ENCODE results near the gene NCOA7.
"Not testable (repeated sequence)": the region's sequence is repeated elsewhere in the genome, so short reads cannot be mapped to it uniquely, and the experiment has no call there.

Gene NCOA7

DNA sequence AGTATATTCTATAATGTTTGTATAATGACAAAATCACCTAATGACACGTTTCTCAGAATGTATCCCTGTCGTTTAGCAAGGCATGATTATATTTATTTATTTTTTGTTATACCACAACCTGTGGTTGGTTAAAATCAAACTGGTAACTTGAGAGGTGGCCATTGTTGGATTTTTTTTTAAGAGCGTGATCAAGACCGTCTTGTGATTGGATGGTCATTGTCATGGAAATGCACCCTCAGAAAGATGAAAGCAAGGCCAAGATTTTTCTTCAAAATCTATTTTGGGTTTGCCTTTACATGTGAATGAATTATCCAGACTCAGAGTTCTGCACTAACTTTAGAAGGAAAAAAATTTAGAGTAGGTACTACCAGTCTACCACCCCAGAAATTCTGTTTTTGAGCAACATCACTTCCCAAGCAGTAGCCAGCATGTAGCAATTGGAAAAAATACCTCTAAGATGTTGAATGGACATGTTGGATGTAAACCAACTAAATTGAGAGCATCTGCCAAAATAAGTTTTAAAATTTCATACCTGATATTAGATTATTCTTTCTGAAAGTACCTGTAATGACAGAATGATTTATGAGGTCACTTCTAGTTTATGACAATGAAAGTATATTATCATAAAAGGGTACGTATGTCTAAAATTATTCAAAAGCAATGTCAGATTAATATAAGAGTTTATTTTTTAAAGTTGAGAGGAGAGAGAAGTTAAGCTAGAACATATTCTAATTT, 50.8 kb downstream of the NCOA7 start:
- DNase-seq (ENCODE audit: low read depth), result no peak

DNA sequence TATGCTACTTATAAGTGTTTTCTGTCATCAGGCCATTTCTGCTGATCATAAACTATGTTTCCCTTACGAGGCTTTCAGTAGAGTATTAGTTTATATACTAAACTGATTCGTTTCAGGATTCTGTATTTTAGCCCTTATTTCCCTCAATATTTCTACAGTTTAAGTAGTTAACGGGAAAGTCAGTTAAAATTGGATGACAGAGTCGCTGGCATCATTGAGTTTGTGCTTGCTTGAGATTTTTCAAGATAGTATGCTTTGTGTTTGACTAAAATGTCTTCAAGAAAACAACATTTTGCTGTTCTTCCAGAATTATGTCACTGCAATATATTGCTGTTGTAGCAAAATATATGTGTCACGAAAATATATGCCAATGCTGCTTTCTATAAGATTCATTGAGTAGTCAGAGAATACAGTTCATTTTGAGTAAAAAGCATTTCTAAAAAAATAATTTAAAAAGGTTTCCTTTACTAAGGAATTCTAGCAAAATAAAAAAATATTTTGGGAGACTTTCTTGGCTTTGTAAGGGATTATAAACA, 51.4 kb downstream of the NCOA7 start:
- no peak for DNase-seq (ENCODE audit: low read depth)

DNA sequence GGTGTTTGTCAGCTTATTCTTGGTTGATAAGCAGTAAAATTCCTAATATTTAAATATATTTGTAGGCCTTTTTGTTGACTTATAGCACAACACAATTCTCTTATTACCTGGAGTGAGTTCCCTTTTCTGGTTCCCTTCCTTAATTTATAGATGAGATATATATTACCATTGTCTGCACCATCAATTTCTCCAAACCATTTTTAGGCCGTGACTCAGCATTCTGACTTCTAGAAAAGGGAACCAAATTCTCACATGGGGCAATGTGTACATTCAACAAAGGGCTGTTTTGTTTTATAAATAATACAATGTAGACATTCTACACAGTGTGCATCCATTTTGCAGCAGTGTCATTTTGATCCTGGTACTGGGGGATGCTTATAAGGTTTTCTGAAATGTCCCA, 52.8 kb downstream of the NCOA7 start:
- DNase-seq (ENCODE audit: low read depth), result no peak

DNA sequence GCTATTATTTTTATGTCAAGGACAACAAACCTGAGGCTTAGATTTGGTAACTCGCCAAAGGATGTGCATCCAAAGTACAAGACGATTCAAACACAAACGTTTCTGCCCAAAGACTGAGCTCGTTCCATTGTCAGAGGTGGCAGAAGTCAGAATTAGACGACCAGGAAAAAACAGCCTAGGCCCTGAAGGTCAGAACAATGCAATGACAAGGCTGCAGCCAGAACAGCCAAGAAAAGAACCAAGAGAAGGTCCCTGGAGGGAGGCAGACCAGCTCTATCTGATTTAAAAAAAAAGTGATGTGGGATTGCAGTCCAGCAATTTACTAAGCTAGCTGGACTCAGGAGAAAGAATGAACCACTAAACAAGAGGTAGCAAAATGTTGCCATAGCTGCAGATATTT, 54.2 kb downstream of the NCOA7 start:
- DNase-seq (ENCODE audit: low read depth), result no peak

DNA sequence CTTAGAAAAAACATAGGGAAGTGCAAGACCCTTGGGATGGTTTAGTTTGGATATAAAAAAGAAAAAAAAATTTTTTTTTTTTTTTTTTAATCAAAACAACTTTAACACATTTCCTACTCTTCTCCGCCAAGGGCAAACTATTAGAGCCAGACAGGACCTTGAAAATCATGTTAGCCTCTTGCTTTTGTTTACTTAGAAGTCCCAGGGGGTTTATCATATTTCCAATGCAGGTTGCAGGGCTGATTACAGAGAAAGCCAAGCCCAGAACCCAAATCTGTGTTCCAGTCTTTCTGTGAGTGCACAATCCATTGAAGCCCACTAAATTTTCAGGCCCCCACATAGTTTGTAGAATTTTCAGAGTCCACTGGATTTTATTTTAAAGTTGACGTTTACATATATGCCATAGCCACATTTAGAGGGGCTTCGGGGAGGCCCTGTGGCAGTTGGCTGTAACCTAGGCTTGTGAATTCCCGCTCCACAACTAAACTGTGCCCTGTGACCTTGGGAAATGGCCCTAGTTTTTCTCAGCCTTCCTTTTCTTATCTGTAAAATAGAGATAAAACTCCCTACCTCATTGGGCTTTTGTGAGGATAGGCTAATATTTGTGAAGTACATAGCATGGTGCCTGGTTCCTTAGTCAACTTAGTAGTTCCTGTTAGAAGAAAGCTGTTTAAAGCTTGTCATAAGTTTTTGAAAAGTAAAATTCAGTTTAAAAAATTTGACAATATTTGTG, 55.7 kb downstream of the NCOA7 start:
- DNase-seq (ENCODE audit: low read depth), result no peak

DNA sequence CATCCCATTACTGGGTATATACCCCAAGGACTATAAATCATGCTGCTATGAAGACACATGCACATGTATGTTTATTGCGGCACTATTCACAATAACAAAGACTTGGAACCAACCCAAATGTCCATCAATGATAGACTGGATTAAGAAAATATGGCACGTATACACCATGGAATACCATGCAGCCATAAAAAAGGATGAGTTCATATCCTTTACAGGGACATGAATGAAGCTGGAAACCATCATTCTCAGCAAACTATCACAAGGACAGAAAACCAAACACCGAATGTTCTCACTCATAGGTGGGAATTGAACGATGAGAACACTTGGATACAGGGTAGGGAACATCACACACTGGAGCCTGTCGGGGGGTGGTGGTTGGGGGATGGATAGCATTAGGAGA, 57.5 kb downstream of the NCOA7 start:
- not testable (repeated sequence) for DNase-seq (ENCODE audit: low read depth)

DNA sequence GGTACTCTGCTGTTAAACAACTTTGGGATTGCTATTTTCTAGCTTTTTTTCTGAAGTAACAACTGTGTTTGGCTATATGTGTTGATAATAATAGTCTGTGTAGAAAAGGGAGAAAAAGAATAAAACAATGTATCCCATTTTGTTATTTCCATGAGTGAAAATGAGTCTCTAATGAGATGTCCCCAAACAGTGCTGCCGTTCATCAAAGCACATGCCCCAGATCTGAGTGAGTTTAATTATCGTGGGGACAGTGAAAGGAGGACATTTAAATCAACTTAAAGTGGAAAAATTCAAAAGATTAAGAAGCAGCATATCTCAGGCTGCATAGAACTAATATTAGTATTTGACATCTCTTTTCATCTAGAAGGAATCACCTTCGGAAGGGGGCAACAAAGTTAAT, 59.6 kb downstream of the NCOA7 start:
- DNase-seq (ENCODE audit: low read depth), result no peak

DNA sequence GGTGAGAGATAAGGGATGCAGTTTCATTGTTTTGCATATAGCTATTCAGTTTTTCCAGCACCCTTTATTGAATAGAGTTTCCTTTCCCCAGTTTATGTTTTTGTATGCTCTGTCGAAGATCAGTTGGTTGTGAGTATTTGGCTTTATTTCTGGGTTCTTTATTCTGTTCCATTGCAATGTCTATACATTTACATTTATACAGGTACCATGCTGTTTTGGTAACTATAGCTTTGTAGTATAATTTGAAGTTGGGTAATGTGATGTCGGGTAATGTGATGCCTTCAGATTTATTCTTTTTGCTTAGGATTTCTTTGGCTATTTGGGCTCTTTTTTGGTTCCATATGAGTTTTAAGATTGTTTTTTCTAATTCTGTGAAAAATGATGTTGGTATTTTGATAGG, 61.8 kb downstream of the NCOA7 start:
- DNase-seq (ENCODE audit: low read depth), result no peak

DNA sequence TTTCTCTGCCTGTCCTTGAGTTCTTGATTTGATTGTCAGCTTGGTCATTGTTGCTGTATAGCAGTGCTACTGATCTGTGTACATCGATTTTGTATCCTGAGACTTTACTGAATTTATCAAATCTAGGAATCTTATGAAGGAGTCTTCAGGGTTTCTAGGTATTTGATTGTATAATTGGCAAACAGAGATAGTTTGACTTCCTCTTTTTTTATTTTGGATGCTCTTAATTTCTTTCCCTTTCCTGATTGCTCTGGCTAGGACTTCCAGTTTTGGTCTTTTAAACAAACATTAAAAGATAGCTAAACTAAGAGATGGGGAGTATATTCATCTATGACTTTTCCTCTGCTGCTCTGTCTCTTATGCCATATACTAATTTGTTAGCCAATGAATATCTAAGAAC, 62.4 kb downstream of the NCOA7 start:
- DNase-seq (ENCODE audit: low read depth), result no peak

DNA sequence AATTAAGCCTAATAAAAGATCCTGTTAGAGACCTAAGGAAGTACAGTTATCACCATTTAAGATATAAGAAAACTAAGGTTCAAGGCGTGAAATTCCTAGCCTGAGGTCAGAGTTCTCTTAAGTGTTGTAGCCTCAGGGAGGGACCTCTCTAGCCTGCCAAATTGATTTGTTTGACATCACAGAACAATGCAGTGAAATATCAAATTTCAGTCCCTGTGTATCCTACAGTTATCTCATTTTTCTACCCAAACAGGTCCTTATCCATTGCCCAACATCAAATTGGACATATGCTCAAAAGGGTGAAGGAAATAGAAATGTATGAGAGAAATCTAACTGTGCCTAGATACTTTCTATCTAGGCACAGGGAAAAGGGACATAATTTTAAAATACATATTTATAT, 63.0 kb downstream of the NCOA7 start:
- DNase-seq (ENCODE audit: low read depth), result no peak

DNA sequence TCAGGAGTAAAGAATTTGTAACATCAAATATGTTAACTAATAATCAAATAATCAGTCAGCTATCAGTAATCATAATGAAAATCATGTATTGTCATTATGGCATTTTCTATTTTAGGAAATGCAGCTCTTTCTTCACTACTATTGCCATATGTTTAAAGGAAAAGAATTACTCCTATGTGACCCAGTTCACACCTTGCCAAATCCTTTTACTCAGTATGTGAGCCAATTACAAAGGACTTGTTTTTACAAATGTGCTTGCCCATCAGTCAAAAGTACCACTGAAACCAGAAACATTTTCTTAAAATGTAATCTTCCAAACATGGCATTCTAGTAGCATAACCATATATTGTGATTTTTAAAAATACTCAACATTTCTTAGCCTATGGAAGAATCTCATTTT, 63.6 kb downstream of the NCOA7 start:
- DNase-seq (ENCODE audit: low read depth), result no peak

DNA sequence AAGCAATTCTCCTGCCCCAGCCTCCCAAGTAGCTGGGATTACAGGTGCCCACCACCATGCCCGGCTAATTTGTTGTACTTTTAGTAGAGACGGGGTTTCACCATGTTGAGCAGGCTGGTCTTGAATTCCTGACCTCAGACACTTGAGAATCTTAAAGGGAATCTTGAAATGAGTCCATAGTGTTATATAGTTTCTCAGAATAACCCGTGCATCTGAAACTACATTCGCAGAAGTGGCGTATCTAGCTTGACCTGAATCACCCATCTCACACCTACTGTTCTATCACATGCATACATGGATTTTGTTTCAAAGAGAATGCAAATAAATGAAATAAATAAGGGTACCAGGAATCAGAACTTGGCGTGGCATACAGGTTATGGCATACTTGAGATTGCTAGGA, 65.0 kb downstream of the NCOA7 start:
- DNase-seq (ENCODE audit: low read depth), result no peak

DNA sequence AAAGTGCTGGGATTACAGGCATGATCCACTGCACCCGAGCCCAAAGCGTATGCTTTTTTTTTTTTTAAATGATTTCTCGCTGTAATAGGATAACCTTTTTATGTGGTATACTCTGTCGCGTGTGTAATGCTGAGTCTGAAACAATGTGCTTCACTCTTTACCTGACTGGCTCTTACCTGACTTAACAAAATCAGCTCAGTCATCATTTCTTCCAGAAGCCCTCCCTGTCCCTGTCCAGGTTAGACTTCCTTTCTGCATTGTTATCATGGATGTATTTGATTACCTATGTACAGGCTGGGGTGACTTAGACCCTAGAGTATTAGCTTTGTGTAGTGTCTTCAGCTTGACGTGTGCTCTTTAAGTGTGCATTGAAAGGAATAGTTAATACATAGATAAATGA, 67.1 kb downstream of the NCOA7 start:
- DNase-seq (ENCODE audit: low read depth), result no peak

DNA sequence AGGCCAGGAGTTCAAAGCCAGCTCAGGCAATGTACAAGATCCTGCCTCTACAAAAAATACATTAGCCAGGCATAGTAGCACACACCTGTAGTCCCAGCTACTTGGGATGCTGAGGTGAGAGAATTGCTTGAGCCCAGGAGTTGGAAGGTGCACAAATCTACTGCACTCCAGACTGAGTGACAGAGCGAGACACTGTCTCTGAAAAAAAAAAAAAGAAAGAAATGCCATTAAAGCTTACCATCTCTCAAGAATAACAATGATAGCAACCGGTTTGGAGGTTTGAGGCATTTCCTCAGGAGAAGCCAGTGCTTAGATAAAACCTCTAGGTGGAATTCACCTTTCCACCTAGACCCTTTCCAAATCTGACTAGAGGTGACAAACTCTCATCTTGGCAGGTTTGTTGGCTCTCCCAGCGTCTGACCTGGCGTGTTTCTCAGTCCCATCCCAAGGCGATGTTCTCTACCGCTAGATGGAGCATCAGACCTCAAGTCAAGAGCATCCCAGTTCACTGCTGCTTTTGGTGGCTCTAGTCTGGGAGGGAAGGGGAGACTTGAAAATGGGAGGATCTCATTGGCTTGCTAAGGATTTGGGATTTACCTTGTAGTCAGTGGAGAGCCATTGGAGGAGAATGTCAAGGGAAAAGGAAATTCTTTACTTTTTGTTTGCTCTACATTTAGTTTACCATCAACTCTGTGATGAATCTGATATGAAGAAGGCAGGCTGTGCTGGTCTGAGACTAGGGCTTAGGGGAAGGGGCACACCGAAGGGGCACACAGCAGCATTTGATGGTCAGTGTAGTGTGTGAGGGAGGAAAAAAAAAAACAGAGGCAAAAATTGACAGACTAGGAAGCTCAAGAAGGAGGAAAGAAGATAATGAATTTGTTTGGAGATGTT, 67.9 kb downstream of the NCOA7 start:
- DNase-seq (ENCODE audit: low read depth), result no peak

DNA sequence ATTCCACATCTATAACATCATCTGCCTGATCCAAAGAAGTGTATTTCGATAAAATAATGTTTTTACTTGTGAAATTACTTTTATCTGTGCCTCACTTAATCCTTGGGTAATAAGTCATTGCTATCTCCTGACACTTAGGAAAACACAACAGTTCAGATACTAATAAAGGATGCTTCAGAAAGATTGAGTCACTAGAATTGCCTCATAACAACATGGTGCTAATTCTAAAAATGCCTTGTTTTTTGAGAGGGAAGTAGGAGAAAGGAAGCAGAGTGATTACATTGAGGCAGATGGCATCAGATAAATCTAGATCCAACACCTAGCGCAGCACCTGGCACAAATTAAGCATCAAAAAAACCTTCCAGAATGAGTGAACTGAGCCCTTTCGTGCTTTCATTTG, 69.0 kb downstream of the NCOA7 start:
- no peak for DNase-seq (ENCODE audit: low read depth)

DNA sequence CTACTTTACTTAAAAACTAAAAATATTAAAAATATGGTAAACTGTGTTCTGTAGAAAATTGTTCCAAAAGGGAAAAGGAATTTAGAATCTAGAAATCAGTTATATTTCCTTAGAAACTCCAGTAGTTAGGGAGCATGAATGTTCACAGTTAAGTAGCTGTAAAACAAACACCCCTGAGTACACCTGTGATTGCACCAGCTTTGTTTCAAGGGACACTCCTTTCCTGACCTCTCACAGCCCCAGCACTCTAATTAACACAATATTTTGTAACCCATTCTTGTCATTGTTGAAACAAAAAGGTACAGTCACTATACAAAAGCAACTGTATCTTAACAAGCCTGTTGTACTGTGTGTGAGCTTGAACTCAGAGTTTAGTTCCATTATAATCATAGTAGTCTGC, 72.3 kb downstream of the NCOA7 start:
- no peak for DNase-seq (ENCODE audit: low read depth)

DNA sequence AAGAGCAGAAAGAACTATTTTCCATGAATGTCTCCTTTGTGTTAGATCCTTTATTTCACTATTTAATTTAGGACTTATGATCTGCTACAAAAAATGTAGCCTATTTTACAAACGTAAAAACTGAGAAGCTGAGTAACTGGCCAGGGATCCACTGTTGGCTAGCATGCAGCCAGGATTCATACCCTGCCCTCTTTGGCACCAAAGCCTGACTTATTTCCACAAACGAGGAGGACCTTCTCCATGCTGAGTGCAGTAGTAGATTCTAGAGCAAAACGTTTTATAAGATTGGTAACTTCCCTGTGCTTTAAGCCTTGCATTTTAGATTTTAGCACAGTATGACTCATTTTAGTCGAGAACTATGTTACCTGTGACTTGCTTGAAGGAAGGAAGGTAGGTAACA, 74.3 kb downstream of the NCOA7 start:
- DNase-seq (ENCODE audit: low read depth), result no peak

DNA sequence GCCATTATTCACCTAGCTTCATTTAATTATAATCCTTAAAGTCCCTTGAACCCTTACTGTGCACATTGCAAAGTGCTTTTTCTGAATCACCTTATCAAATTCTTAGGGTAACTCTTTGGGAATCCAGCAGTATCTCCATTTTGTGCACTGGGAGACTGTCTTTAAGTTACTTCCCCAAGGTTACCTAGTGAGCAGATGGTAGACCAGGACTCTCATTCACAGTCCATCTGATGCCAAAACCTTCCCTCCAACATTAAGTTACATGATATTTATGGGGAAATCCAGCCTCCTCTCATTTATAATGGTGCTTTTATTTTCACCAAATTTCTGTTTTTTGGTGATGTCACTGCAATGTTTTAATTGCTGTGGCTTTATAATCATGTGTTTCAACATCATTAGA, 75.7 kb downstream of the NCOA7 start:
- DNase-seq (ENCODE audit: low read depth), result no peak

DNA sequence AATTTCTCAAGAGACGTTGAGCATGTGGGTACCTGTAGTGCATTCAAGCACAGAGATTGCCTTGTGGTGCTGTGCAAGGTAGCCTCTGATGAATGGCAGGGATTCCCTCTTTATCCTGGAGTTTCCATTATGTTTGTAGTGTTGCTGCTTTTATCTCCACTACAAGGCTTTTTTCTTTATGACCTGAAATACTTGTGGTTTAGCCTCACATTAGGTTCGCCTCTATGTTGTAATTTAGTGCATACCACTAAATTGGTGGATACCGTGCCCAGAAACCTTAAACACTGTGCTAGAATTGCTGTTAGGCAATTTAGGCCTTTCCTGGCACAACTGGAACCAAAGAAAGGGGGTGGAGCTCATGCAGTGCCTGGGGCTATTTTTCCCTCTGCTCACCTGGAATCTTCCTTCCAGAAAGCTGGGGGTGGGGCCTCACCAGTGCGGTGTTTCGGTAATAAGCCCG, 76.8 kb downstream of the NCOA7 start:
- no peak for DNase-seq (ENCODE audit: low read depth)

DNA sequence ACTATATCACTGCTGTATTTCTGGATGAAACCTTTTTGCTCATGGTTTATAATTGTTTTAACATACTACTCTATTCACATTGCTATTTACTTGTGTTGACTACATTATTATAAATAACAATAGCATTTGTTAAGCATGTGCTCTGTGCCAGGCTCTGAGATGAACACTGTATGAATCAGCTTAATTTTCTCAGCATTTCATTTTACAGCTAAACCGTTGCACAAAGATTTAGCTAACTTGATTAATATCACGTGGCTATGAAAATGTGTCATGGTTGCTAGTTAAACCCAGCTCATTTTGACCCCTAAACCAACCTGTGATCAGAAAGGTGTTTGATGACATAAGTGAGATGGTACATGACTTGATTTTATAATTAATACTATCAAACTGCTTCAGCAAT, 77.5 kb downstream of the NCOA7 start:
- no peak for DNase-seq (ENCODE audit: low read depth)

DNA sequence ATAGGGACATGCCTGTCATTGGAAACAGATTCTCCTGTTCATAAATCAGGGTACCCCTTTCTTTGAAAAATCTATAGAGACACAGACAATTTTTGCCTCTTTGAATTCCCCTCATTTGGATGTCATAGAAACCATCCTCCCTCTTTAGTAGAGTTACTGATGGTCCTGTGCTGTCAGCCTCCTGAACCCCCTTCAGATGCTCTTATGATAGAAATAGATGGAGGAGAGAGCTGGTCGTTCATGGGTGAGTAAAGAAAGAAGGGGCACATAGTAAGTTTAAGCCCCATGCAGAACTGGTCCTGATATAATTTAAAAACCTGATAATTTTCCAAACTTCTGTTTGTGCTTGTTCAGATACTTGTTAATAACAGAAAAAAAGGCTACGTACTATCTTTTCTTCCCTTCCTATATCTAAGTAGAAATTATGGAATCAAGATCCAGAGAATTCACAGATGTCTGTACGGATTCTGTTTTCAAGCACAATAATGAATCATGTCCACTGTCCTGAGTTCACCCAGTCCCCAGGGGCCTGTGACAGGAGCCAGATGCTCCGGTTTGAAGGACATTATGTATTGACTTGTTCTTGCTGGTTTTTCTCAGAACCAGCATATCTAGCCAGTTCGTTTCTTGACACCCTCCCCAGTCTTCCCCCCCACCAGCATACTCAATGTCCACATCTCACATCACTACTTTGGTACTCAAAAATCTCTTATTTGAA, 78.1 kb downstream of the NCOA7 start:
- DNase-seq (ENCODE audit: low read depth), result no peak

DNA sequence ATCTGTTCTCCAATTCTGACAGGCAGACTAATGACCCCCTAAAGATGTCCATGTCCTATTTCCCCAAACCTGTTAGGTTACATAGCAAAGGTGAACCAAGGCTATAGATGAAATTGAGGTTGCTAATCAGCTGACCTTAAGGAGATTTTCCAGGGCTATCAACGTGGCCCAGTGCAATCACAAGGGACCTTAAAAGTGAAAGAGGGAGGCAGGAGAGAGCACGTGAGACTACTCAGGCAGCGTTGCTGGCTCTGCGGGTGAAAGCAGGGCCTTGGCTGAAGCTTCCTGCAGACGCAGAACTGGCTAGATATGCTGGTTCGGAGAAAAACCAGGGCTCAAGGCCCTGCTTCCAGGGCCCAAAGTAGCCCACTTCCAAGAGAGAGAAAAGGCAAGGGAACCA, 78.7 kb downstream of the NCOA7 start:
- no peak for DNase-seq (ENCODE audit: low read depth)

Data from stimulated activated CD8-positive, alpha-beta memory T cell treated with anti-CD3 and anti-CD28 coated beads, Interleukin-12 subunit alpha, Interleukin-12 subunit beta, amount 100 ng/mL, for 1 hour (primary cell).